Liver (tissue), 3 donors: ENCODE data around the gene ERBB4.

Experiments used
- ATF3 ChIP-seq: IDR thresholded peaks from 2 replicates; pipeline ENCODE4 v1.6.1; 2016; ENCODE audit warnings: antibody characterized with exemption
- CTCF ChIP-seq: fragments of 150-350 bp; IDR thresholded peaks from 2 replicates; pipeline ENCODE4 v1.5.1; 2017; ENCODE audit warnings: improper control_type of control experiment, low read depth, low read length; ENCODE audit not compliant: missing input control
- GABPA ChIP-seq, 2 donors: IDR thresholded peaks in 1 of 2; conservative IDR thresholded peaks in 1 of 2; 2 replicates each; pipeline ENCODE4 v1.6.1; 2016; ENCODE audit warnings: antibody characterized with exemption in 2 of 2, mild to moderate bottlenecking in 1 of 2, moderate library complexity in 1 of 2
- HNF4A ChIP-seq, 2 donors: conservative IDR thresholded peaks; 2 replicates each; pipeline ENCODE4 v1.6.1; 2016; ENCODE audit warnings: antibody characterized with exemption in 2 of 2, mild to moderate bottlenecking in 2 of 2
- HNF4G ChIP-seq: IDR thresholded peaks from 2 replicates; pipeline ENCODE4 v1.6.1; 2016; ENCODE audit warnings: antibody characterized with exemption
- JUND ChIP-seq, 2 donors: IDR thresholded peaks; 2 replicates each; pipeline ENCODE4 v1.6.1; 2016; ENCODE audit warnings: antibody characterized with exemption in 2 of 2
- NR2F2 ChIP-seq: IDR thresholded peaks from 2 replicates; pipeline ENCODE4 v1.6.1; 2016; ENCODE audit warnings: antibody characterized with exemption
- RAD21 ChIP-seq, 2 donors: IDR thresholded peaks; 2 replicates each; pipeline ENCODE4 v1.6.1; 2016; ENCODE audit warnings: antibody characterized with exemption in 2 of 2, mild to moderate bottlenecking in 2 of 2
- REST ChIP-seq: IDR thresholded peaks from 2 replicates; pipeline ENCODE4 v1.6.1; 2016; ENCODE audit warnings: antibody characterized with exemption, mild to moderate bottlenecking
- SP1 ChIP-seq: IDR thresholded peaks from 2 replicates; pipeline ENCODE4 v1.6.1; 2018; ENCODE audit warnings: antibody characterized with exemption, mild to moderate bottlenecking
- TAF1 ChIP-seq: conservative IDR thresholded peaks from 2 replicates; pipeline ENCODE4 v1.6.1; 2016; ENCODE audit warnings: antibody characterized with exemption, mild to moderate bottlenecking
- YY1 ChIP-seq: IDR thresholded peaks from 2 replicates; pipeline ENCODE4 v1.6.1; 2016; ENCODE audit warnings: antibody characterized with exemption, mild to moderate bottlenecking
- donor health status: healthy.
- donor health status: healthy.

GRCh38 chr2:211358504-211358903 is 1180.1 kb downstream of the ERBB4 start:
- no peak for TF ChIP-seq HNF4G
- TF ChIP-seq CTCF = no peak
- no peak for TF ChIP-seq JUND (IDR thresholded peaks at IDR 0.05)
- no peak for TF ChIP-seq NR2F2
- TF ChIP-seq REST = no peak
- TF ChIP-seq ATF3 = no peak
- TF ChIP-seq TAF1 = no peak
- no peak for TF ChIP-seq RAD21 (IDR thresholded peaks at IDR 0.05)
- no peak for TF ChIP-seq SP1
- TF ChIP-seq HNF4A (conservative IDR thresholded peaks at IDR 0.05) = no peak
- TF ChIP-seq YY1 = no peak
- no peak for TF ChIP-seq GABPA (IDR thresholded peaks at IDR 0.05 in 1 of 2, conservative IDR thresholded peaks at IDR 0.05 in 1 of 2)
